NCI-H2107 treated with DMSO at 0.1 percent for 48 hours (cell line): ENCODE data around the gene ERC2.

ENCODE experiments used
- DNase-seq: peaks from one replicate; lab custom pipeline; 2025; ENCODE audit not compliant: unreplicated experiment; lab: John Stamatoyannopoulos, UW

The ERC2 gene

DNA sequence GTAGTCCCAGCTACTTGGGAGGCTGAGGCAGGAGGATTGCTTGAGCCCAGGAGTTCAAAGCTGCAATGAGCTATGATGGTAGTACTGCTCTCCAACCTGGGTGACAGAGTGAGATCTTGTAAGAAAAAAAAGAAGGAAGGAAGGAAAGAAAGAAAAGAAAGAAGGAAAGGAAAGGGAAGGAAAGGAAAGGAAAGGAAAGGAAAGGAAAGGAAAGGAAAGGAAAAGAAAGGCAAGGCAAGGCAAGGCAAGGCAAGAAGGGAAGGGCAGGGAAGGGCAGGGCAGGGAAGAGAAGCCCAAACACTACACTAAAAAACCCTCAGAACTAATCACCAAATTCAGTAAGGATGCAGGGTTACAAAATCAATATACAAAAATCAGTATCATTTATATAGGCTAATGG is 341.6 kb downstream of the ERC2 start:
- DNase-seq = no peak

DNA sequence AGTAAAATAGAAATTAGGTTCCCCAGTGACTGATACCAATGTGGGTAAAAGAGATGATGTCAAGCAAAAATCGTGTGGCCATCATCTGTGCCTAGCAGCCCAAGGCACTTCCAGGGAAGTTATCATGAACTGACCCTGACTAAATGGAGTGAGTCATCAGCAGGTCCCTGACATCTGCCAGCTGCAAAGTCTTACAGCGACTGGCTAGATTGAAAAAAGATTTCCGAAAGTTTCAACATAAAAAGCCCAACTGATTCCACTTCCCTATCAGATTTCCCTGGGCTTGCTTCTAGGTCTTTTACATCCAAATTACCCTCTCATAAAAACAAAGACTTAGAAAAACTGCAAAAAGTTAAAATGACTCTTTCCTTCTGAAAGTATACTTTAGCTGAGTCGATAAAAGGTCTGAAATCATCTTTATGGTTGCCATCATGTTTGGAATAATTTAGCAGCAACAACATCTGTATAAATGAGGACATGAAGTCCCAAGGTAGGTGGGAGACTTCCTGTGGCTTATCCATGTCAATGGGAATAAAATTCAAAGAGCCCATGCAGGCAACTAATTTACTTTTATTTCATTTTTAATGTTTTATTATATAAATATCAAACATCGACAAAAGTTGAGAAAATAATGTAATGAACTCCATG is 342.8 kb downstream of the ERC2 start:
- DNase-seq = no peak

DNA sequence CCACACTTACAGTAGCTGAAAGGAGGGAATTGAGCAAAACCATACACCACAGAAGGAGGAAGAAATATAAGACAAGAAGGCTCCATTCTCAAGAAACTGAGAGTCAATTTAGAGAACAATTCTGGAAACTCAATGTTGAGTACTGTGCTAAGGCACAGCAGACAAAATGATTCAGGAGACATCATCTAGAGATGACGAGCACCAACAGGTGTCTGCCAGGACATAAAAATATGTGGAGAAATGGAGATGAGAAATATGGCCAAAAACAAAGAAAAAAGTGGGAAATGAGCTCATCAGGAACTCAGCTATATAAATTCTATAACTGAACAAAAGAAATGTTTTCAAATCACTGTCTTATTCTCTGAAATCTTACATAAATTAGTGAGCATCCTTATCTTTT is 343.7 kb downstream of the ERC2 start:
- no peak for DNase-seq

DNA sequence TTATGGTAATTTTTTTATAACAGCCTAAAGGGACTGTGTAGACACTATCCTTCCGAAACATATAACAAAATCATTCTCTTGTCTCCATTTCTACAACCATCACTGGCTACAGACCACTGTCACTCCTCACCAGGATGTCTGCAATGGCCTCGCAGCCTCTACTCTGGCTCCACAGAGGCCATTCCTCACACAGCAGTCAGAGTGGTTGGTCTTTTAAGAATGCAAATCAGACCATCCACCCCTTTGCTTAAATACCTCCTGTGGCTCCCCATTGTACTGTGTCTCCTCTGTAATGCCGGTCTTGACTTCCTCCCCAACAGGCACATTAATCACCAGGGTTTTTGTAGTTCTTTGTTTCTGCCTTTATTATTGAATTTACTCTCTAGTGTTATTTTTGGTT is 344.8 kb downstream of the ERC2 start:
- DNase-seq = no peak

DNA sequence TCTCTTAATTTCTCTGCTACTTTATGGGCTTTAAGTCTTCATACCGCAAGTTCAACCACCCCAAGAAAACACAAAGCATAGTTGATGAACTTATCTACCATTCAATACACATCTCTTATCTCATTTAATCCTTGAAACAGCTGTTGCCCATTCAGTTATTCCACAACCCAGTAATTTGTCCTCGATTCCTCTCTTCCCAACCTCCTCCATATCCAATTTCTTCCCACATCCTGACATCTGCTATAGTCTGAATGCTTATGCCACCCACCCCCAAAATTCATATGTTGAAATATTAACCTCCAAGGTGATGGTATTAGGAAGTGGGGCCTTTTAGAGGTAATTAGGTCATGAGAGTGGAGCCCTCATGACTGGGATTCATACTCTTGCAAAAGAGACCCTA is 345.4 kb downstream of the ERC2 start:
- no peak for DNase-seq

DNA sequence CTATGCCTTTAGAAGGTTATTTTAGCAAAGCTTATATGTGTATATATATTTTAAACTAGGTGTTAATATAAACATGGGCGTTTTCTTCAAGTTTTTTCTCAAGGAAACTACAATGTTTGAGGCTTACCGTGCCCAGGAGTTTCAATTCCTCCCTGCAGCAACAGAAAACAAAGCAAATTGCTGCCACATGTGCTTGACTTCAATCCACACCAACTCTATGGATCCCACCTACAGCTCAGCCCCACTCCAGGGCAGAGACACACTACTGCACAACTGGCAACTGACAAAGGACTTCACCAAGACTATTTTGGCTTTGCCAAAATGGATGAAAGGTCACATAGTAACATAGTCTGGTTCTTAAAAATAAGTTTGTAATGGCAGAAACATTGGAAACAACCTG is 346.6 kb downstream of the ERC2 start:
- DNase-seq = no peak

DNA sequence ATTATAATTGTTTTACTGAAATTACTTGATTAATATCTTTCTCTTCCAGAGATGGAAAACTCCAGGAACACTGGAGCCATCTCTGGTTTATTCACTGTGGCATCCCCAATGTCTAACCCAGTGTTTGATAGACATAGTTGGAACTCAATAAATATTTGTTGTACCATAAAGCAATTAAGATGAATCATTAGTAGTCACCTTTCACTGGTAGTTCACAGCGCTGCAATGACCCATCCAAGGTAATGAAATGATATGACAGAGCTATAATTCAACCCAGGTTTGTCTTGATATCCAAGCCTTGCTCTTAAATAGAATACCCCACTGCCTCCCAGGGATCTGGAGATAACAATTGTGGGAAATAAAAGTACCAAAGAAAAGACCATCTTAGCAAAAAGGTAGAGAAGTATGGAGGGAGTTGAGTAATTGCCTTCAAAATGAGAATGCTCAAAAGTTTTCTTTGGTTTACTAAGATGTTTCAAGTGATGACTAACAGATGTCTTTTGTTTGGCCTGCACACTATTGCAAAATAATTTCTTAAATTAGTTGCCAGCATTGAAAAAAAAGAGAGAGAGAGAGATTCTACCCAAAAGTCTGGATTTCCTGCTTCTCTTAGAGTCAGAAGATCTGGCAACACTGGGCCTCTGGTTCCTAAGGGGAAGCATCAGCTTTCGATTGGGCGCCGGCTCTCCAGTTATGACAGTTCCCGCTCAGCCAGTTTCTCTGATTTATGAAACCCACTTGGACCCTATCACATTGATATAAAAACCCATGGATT is 348.5 kb downstream of the ERC2 start:
- no peak for DNase-seq

DNA sequence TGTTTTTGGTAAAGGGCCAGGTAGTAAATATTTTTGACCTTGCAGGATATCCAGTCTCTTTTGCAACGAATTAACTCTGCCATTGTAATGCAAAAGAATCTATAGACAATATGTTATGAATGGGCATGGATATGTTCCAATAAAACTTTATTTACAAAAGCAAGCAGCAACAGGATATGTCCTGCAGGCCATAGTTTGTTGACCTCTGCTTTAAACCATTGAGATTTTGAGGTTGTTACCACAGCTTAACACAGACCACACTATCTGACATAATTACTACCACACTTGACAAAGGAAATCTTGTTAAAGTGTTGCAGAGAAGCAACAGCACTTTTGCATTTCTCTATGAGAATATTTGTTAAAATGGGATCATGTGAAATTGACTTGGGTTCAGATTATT is 349.3 kb downstream of the ERC2 start:
- DNase-seq = no peak

DNA sequence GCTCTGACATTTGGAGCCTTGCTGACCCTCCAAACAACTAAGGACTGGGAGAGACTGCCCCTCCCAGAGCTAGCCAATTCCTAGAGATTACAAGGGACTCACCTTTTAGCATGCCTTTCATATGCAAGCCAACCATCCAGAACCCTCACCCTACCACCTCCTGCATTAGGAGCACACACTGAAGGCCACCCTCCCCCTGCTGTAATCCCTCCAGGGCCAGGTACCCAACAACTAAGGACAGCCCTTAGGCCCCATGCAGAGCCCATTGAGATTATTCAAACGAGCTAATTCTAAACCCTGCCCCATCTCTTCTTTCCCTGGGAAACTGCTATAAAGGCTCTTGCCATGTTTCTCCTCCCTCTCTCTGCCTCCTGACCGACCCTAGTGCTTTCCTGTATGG is 352.6 kb downstream of the ERC2 start:
- no peak for DNase-seq

DNA sequence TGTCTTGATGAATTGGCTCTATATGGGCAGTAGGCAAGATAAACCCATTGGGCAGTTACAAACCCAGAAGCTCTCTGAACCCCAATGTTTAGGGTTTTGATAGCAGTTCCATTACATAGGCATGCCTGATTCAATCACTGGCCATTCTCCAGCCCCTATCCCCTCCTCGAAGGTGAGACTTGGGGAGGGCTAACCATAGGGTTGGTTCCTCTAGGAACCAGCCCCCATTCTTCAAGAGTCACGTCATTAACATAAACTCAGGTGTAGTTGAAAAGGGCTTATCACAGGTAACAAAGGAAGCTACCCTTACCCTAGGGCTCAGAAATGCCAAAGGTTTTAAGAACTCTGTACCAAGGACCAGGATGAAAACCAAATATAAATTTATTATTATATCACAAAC is 353.1 kb downstream of the ERC2 start:
- DNase-seq = no peak

DNA sequence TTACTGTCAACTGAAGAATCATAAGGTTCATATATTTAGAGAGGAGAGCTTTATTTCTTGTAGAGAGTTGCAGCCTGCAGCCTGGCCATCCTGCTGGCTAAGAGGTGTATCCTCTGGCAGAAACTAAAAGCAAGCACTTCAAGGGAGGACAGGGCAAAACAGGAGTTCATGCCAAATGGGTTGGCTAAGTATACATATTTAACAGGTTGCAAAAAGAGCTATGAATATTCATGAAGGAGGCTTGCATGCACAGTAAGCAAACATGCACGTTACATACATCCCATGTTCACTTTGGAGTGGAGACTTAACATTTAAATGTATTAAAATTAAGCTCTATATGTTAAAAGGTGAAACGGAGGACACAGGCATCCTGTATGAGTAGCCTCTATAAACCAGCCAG is 354.4 kb downstream of the ERC2 start:
- no peak for DNase-seq

DNA sequence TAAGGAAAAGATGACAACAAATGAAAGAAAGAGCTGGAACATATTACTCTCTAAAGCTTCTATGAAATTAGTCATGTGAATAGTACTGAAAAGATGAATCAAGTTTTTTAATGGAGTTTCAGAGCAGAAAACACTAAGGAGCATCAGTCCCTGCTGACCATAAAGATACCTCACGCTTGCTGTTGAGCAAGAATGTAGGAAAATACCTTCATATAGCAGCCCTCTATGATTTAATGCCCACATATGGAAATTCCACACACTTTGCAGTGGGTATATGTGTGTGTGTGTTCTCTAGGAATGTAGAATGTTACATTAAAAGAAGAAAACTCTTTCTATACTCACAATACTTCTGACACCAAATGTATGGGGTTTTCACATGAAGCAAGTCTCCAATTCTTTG is 355.0 kb downstream of the ERC2 start:
- DNase-seq = no peak

DNA sequence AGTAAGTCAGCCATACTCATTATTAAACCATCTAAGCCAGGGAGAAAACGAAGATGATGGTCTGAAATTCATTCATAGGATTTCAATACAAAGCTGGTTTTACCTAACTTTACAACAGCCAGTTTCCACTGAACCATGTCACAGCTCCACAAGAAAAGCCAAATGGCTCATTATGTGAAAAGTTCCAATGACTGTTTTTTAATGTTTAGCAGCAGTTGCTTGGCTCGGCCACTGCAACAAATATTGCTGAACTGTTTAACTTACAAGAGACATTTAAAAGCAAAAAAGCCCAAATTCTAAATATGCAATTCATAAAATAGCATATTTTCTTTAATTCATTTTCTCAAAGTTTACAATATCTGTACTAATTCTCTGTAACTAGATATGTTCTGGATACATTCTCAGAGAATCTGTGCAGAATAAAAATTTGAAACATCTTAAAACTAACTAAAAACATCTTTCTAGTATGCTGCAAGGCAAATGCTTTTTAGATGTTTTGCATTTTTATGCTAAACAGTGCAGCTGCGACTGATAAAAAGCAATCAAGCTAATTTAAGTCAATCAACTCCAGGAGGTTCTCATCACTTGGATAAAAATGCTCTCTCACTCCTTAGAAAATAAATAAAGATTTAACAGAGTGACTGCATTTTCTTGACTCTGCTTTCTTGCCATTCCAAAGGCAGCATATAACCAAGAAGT is 356.5 kb downstream of the ERC2 start:
- no peak for DNase-seq

DNA sequence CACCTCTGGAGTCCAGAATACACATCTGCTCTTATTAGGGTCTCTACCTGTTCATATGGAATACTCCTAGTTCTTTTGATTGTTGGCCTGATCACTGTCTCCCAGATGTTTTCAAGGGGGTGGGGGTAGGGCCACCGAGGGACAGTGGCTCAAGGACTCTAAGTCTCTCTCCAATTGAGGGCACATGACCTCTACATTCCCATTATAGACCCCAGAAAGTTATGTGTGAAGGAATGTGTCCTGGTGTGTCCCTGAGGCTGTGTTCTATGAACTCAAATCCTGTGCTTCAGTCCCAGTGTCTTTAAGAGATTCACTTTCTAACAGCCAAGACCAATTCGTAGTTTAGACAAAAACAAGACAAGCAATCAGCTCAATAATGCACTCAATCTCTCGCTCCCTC is 357.4 kb downstream of the ERC2 start:
- no peak for DNase-seq

DNA sequence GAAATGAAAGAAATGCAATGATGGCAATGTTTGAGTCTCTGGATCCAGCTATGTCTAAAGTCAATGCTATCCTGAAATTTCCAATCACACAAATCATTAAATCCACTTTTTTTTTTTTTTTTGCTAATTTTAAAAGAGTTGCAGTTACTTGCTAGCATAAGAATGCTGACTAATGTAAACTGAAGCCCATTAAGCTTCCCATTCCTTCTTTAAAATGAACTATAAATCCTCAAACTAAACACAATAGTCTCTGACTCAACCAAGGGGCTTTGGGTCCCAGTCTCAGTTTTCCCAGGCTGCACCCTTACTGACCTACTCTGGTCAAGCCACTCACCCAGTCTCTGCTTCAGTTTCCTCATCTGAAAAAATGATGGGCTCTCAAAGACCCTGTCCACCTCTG is 361.1 kb downstream of the ERC2 start:
- DNase-seq = no peak

DNA sequence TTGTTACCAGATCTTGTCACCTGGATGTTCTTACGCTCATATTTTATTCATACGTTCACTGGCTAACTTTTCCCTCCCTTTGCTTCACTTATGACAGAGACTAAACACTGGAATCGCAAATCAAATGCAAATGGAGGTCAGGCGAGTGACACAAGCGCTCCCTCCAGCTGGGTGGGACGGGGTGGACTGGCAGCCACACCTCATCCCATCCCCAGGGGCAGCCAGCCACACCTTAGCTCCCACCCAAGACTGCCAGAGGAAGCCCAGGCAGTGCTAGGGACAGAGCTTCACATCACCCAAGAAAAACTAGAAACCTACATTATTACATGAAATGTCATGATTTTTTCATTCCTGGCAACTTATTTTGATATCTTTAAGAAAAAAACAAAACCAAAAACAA is 366.2 kb downstream of the ERC2 start:
- no peak for DNase-seq

DNA sequence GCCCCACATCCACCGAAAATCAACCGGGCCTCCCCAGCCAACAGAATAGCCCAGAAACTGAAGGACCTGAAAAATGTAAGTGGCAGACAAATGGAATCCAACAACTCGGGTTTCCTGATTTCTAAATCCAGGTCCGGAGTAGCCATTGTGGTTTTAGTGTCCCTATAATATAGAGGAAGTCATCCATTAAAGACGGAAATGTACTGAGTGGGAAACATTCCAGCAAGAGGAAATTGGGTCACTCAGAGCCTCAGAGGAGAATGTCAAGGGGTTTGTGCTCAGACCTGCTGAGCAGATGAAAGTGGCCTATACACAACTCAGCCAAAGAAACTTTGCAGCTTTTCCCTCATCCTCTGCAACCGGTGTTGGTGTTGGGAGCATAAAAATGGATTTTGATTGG is 366.7 kb downstream of the ERC2 start:
- DNase-seq = no peak

DNA sequence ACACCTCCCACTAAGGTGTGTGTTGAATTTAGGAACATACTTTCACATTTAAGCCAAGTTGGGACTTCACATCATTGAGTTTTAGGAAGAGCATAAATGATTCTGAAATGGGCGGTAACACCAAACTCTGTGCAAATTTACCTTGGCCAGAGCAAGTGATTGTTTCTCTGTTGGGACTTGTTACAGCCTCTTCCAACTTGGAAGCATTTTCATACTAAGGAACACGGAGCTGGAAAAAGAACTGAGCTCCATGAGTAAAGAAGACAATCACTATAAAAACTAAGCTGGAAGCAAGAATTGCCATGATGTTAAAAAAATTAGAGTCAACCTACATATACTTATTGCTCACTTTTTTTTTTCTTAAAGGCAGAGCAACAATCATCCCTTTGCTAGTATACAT is 371.3 kb downstream of the ERC2 start:
- no peak for DNase-seq

DNA sequence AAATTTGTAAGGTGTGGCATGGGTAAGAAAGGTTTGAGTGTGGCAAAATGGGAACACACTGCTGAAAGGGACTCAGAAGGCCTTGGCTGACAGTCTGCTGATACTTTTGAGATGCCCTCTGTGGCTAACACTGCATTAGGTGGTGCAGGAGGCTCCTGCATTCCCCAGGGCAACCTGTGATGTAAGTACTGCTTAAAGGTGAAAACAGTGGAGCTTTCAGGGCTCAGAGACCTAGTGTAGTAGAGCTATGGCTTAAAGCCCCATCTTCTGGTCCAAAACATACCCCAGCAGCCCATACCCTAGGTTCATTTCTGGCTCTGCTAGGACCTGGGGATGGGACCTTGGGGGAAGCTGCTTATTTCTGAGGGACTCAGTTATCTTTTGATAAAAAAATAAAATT is 374.1 kb downstream of the ERC2 start:
- no peak for DNase-seq

DNA sequence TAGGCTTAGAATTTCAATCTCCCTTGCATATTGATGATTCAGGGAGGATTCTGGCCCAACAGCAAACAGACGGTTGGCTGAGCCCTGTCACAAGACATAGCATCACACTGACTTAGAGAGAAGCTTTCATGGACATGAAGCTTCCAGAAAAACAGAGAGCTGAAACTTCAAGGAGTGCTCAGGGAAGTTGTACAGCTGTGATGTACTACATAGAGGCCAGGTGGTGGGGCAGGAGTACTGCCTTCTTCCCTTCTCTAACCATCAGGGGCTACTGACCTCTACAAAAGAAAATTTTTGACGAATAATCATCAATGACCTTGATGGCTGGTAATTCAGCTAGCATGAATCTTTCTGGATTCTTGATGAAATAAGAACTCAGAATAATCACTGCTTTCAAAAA is 378.5 kb downstream of the ERC2 start:
- DNase-seq = no peak

DNA sequence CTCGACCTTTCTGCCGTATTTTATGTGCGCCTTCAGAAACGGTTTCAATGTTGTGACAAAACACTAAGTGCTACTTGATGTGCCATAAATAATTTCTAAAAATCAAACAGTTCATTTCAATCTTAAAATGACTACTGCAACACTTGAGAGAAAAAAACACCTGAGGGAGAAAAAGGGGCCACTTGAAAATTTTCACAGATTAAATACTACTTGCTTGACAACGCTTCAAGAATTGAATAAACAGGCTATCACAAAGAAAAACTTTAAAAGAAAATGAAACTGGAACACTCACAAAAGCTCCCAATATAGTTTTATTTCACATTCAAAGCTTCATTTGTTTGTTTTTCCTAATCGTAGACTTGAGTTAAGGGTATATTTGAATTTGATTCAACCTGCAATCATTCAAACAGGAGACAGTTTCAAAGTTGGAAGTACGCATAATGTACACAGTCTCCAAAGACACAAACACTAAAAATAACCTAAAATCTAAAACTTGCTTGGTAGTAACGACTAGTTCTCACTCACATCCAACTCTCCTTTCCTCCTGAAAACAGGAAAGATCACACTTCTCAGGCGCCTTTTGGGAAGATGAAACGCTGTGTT is 380.7 kb downstream of the ERC2 start:
- no peak for DNase-seq

DNA sequence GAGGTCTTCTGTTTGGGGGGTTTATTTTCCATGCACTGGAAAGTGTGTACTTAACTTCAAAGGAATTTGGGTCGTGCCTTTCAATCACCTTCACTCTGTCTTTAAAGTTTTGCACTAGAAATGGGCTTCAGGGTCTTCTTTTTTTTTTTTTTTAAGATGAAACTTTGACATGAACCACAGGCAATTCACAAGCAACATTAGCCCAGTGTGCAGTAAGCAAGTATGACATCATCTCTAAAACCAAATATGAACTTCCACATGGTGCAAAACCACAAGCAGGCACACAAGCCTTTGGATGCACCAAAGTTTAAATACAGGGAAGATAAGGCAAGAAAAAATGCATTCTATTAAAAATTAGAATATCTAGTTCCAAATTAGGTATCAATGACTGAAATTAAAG is 381.9 kb downstream of the ERC2 start:
- DNase-seq = no peak
